OCI-LY7 (cell line): ENCODE measurements around the gene HECW1. TPM values are rescaled to one million over a fixed set of nuclear protein-coding genes. Genes with fewer than 3 reads are reported as not detected.

Experiments used
- BruUV-seq: library from RNA; stranded (reverse); fragments of 400-500 nt; replicated peaks from 2 replicates; lab custom pipeline; 2021; lab: Mats Ljungman, UMichigan
- CTCF ChIA-PET: fragments of 300-600 bp; sonication (Branson Sonifier 250); formaldehyde crosslinking; loops from one replicate; lab custom pipeline; 2022; ENCODE audit warnings: antibody characterized with exemption; ENCODE audit not compliant: unreplicated experiment; lab: Charles Lee
- POLR2A ChIA-PET: fragments of 300-600 bp; sonication (Branson Sonifier 250); formaldehyde crosslinking; loops from one replicate; lab custom pipeline; 2022; ENCODE audit warnings: antibody characterized with exemption; lab: Charles Lee
- DNase-seq: peaks from one replicate; pipeline ENCODE4 v3.0.0-alpha.2; 2015; ENCODE audit warnings: low spot score
- H2AFZ ChIP-seq: fragments of 200-600 bp; sonication (generic), shearing (Covaris generic); 2 replicates; pipeline ENCODE4 v1.6.1; 2014; ENCODE audit warnings: mild to moderate bottlenecking, antibody characterized with exemption, low read length, moderate library complexity
- H3K27ac ChIP-seq: fragments of 200-600 bp; sonication (generic); 2 replicates; pipeline ENCODE4 v1.5.1; 2014; ENCODE audit warnings: mixed run types, low read depth, mild to moderate bottlenecking, moderate library complexity, low read length, inconsistent platforms; ENCODE audit not compliant: poor library complexity, severe bottlenecking
- H3K36me3 ChIP-seq: fragments of 200-600 bp; sonication (generic); 2 replicates; pipeline ENCODE4 v1.6.1; 2014; ENCODE audit warnings: mild to moderate bottlenecking, antibody characterized with exemption, low read length, moderate library complexity, mixed read lengths; ENCODE audit not compliant: insufficient read depth
- H3K4me1 ChIP-seq: fragments of 200-600 bp; sonication (generic); 2 replicates; pipeline ENCODE4 v1.5.1; 2014; ENCODE audit warnings: mild to moderate bottlenecking, low read length; ENCODE audit not compliant: insufficient read depth, poor library complexity, severe bottlenecking
- H3K4me2 ChIP-seq: fragments of 200-600 bp; sonication (generic); 2 replicates; pipeline ENCODE4 v1.6.1; 2014; ENCODE audit warnings: mild to moderate bottlenecking, low read length
- H3K4me3 ChIP-seq: fragments of 200-600 bp; sonication (generic); 2 replicates; pipeline ENCODE4 v1.5.1; 2014; ENCODE audit warnings: mild to moderate bottlenecking, low read depth, low read length; ENCODE audit not compliant: poor library complexity, severe bottlenecking
- H3K79me2 ChIP-seq: fragments of 200-600 bp; sonication (generic); 2 replicates; pipeline ENCODE4 v1.6.1; 2016; ENCODE audit warnings: low read depth, mild to moderate bottlenecking, low read length, moderate library complexity, mixed read lengths; ENCODE audit not compliant: insufficient read depth
- H3K9me2 ChIP-seq: fragments of 200-600 bp; sonication (generic); 2 replicates; pipeline ENCODE4 v1.6.1; 2016; ENCODE audit warnings: mild to moderate bottlenecking, low read length, mixed read lengths; ENCODE audit not compliant: insufficient read depth
- H3K9me3 ChIP-seq: fragments of 200-600 bp; sonication (generic); 2 replicates; pipeline ENCODE4 v1.6.1; 2014; ENCODE audit warnings: mild to moderate bottlenecking, mixed run types, low read length, mixed read lengths
- H4K20me1 ChIP-seq: fragments of 200-600 bp; sonication (generic); 2 replicates; pipeline ENCODE4 v1.6.1; 2014; ENCODE audit warnings: mild to moderate bottlenecking, antibody characterized with exemption, low read length, moderate library complexity, mixed read lengths; ENCODE audit not compliant: insufficient read depth
- EZH2phosphoT487 ChIP-seq: fragments of 200-600 bp; sonication (generic); IDR thresholded peaks from 2 replicates; pipeline ENCODE4 v1.6.1; 2018; ENCODE audit warnings: low read depth, borderline replicate concordance, mild to moderate bottlenecking, mixed run types, antibody characterized with exemption, low read length, moderate library complexity, mixed read lengths
- intact Hi-C: fragments of 100-400 bp; cut with micrococcal nuclease; formaldehyde crosslinking; loops from one replicate; pipeline ENCODE4 v1.10.0; 2022; ENCODE audit not compliant: unreplicated experiment
- total RNA-seq, 2 experiments: library from RNA; depleted of rRNA in 1 of 2; stranded (reverse); fragments of >200 nt in 1 of 2; shearing (Covaris generic) in 1 of 2; gene quantifications; 2 replicates each; pipeline ENCODE4 v1.2.3, GENCODE V29; 2014 to 2022
- TF ChIP-seq, protein P1 (sequence below): fragments of 200-600 bp; sonication (generic); conservative IDR thresholded peaks from 2 replicates; pipeline ENCODE4 v1.5.1; 2014; ENCODE audit warnings: mild to moderate bottlenecking, antibody characterized with exemption, low read length, moderate library complexity, mixed read lengths

Gene HECW1
- total RNA-seq, 2 experiments from 2014 or later = 2.0 TPM

DNA sequence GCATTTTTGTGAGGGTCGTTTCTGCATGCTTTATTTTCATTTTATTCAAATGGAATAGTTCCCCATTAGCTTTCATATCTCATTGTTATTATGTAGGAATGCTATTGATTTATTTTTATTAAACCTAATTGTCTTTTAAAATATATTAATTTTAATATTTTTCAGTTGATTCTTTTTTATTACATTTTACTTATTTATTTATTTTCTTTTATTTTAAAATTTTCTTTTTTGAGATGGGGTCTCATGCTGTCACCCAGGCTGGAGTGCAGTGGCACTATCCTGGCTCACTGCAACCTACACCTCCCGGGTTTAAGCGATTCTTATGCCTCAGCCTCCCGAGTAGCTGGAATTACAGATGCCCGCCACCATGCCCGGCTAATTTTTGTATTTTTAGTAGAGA is 463.1 kb downstream of the HECW1 start:
- Histone ChIP-seq H3K4me3 (no peak overlapping the region), H3K36me3 (no peaks in the 10 kb centered on the region), H3K4me1 (no peaks in the 10 kb centered on the region), H3K27ac (no peak overlapping the region), H3K9me2 (no peaks in the 10 kb centered on the region), H3K79me2 (no peaks in the 10 kb centered on the region), H3K9me3 (no peaks in the 10 kb centered on the region), H4K20me1 (no peaks in the 10 kb centered on the region), H3K4me2 (no peak overlapping the region), H2AFZ (no peak overlapping the region)
- DNase-seq = no peak
- intact Hi-C loops = no loop called here
- ChIA-PET CTCF (no interaction called here), POLR2A (interaction anchor here (0.7 kb wide), 1 partner anchor 252 kb away, joined by 3 read pairs; no protein-coding TSS in a partner anchor)
- no TSS peak for BruUV-seq
- TF ChIP-seq, protein P1, sequence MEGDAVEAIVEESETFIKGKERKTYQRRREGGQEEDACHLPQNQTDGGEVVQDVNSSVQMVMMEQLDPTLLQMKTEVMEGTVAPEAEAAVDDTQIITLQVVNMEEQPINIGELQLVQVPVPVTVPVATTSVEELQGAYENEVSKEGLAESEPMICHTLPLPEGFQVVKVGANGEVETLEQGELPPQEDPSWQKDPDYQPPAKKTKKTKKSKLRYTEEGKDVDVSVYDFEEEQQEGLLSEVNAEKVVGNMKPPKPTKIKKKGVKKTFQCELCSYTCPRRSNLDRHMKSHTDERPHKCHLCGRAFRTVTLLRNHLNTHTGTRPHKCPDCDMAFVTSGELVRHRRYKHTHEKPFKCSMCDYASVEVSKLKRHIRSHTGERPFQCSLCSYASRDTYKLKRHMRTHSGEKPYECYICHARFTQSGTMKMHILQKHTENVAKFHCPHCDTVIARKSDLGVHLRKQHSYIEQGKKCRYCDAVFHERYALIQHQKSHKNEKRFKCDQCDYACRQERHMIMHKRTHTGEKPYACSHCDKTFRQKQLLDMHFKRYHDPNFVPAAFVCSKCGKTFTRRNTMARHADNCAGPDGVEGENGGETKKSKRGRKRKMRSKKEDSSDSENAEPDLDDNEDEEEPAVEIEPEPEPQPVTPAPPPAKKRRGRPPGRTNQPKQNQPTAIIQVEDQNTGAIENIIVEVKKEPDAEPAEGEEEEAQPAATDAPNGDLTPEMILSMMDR = no peak
- no peak for TF ChIP-seq EZH2phosphoT487

DNA sequence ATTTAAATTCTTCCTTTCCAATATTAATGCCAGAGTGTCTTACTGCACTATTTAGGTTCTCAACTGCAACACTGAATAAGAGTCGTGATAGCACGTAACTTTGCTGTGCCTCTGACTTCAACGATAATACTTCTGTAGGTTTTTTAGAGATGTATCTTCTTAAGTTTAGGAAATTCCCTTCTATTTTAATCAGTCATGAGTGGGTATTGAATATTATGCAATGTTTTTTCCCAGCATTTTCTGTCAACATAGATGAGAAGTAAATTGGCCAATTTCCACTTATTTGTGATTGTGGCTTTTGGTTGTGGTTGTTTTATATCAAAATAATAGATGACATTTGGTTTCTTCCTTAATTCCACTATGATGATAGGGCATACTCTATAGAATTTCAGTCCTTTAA is 463.8 kb downstream of the HECW1 start:
- ChIA-PET POLR2A (no interaction called here), CTCF (no interaction called here)
- intact Hi-C loops = no loop called here
- no peak overlapping the region for H3K4me2 ChIP-seq
- no peaks in the 10 kb centered on the region for H3K4me1 ChIP-seq
- no peaks in the 10 kb centered on the region for H3K9me3 ChIP-seq
- BruUV-seq = no TSS peak
- H3K79me2 ChIP-seq = no peaks in the 10 kb centered on the region
- TF ChIP-seq, protein P1 = no peak
- TF ChIP-seq EZH2phosphoT487 = no peak
- H3K36me3 ChIP-seq = no peaks in the 10 kb centered on the region
- H4K20me1 ChIP-seq = no peaks in the 10 kb centered on the region
- H3K4me3 ChIP-seq = no peak overlapping the region
- H2AFZ ChIP-seq = no peak overlapping the region
- no peak overlapping the region for H3K27ac ChIP-seq
- no peaks in the 10 kb centered on the region for H3K9me2 ChIP-seq
- no peak for DNase-seq

DNA sequence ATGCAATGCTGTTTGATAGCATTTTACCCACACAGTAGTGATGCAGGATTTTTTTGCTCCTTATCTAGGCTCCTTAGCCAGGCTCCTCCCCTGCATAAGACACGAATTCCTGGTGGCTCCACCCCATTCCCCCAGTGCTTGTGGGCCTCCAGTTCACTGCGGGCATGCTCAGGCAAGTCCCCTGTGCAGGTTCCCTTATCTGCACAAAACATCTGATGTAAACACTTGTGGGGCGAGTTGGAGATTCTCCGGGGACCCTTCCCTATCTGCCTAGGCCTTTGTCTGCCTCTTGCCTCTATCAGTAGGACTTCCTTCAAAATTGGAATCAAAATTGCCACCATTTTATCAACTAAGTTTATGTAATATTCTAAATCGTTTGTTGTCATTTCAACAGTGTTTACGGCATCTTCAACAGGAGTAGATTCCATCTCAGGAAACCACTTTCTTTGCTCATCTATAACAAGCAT is 465.1 kb downstream of the HECW1 start:
- H3K4me3 ChIP-seq = no peak overlapping the region
- no peak overlapping the region for H3K4me2 ChIP-seq
- no peak for DNase-seq
- ChIA-PET POLR2A (interaction anchor here (1.3 to 2.0 kb wide), 2 partner anchors 122 to 145 kb away, joined by 4 to 7 read pairs; no protein-coding TSS in a partner anchor), CTCF (no interaction called here)
- TF ChIP-seq EZH2phosphoT487 = no peak
- TF ChIP-seq, protein P1 = no peak
- H3K9me3 ChIP-seq = no peaks in the 10 kb centered on the region
- no peaks in the 10 kb centered on the region for H3K79me2 ChIP-seq
- H3K9me2 ChIP-seq = no peaks in the 10 kb centered on the region
- no peaks in the 10 kb centered on the region for H4K20me1 ChIP-seq
- BruUV-seq = no TSS peak
- intact Hi-C loops = no loop called here
- H3K27ac ChIP-seq = no peak overlapping the region
- no peaks in the 10 kb centered on the region for H3K36me3 ChIP-seq
- H2AFZ ChIP-seq = no peak overlapping the region
- H3K4me1 ChIP-seq = peaks cover 5% of the 10 kb centered on the region
